DOHH2 (cell line): ENCODE results near the gene HDGFL1.

ENCODE experiments used
- H3F3A ChIP-seq: fragments of 200-600 bp; sonication (generic), shearing (Covaris generic); 2 replicates; pipeline ENCODE4 v1.6.0; 2016; ENCODE audit warnings: antibody characterized with exemption, mild to moderate bottlenecking; ENCODE audit not compliant: control insufficient read depth, insufficient read depth
- H3K27ac ChIP-seq: fragments of 200-600 bp; sonication (generic); 2 replicates; pipeline ENCODE4 v1.5.1; 2014; ENCODE audit warnings: low read depth, mild to moderate bottlenecking, low read length, moderate library complexity
- H3K27me3 ChIP-seq: fragments of 200-600 bp; sonication (generic); 2 replicates; pipeline ENCODE4 v1.6.1; 2014; ENCODE audit warnings: mild to moderate bottlenecking, low read length, mixed read lengths; ENCODE audit not compliant: control insufficient read depth
- H3K36me3 ChIP-seq: fragments of 200-600 bp; sonication (generic); 2 replicates; pipeline ENCODE4 v1.6.1; 2014; ENCODE audit warnings: mild to moderate bottlenecking, low read length, moderate library complexity, mixed read lengths; ENCODE audit not compliant: control insufficient read depth
- H3K4me1 ChIP-seq: fragments of 200-600 bp; sonication (generic); 2 replicates; pipeline ENCODE4 v1.6.1; 2014; ENCODE audit warnings: mild to moderate bottlenecking, low read length, mixed read lengths; ENCODE audit not compliant: control insufficient read depth
- H3K4me2 ChIP-seq: fragments of 200-600 bp; sonication (generic); 2 replicates; pipeline ENCODE4 v1.6.0; 2014; ENCODE audit warnings: mild to moderate bottlenecking, low read length, moderate library complexity
- H3K4me3 ChIP-seq: fragments of 200-600 bp; sonication (generic); 2 replicates; pipeline ENCODE4 v1.5.1; 2014; ENCODE audit warnings: mild to moderate bottlenecking, low read length, mixed read lengths
- H3K79me2 ChIP-seq: fragments of 200-600 bp; sonication (generic); 2 replicates; pipeline ENCODE4 v1.6.1; 2014; ENCODE audit warnings: mild to moderate bottlenecking, low read length, mixed read lengths; ENCODE audit not compliant: control insufficient read depth
- H3K9me2 ChIP-seq: fragments of 200-600 bp; sonication (generic); replicated peaks from 2 replicates; pipeline ENCODE4 v1.6.1; 2014; ENCODE audit warnings: mild to moderate bottlenecking, low read length, mixed read lengths; ENCODE audit not compliant: control insufficient read depth
- H3K9me3 ChIP-seq: fragments of 200-600 bp; sonication (generic); 2 replicates; pipeline ENCODE4 v1.6.1; 2014; ENCODE audit warnings: antibody characterized with exemption, low read length, mixed read lengths; ENCODE audit not compliant: control insufficient read depth, insufficient read depth
- H4K20me1 ChIP-seq: fragments of 200-600 bp; sonication (generic); 2 replicates; pipeline ENCODE4 v1.6.0; 2014; ENCODE audit warnings: low read depth, mild to moderate bottlenecking, antibody characterized with exemption, low read length, moderate library complexity; ENCODE audit not compliant: control insufficient read depth, insufficient read depth
- CTCF ChIP-seq: fragments of 200-600 bp; sonication (generic); IDR thresholded peaks from one replicate; pipeline ENCODE4 v1.5.1; 2014; ENCODE audit warnings: antibody characterized with exemption, mild to moderate bottlenecking, low read depth, low read length; ENCODE audit not compliant: poor library complexity, severe bottlenecking
- EZH2phosphoT487 ChIP-seq: fragments of 200-600 bp; sonication (generic); IDR thresholded peaks from 2 replicates; pipeline ENCODE4 v1.6.1; 2017; ENCODE audit warnings: borderline replicate concordance, mild to moderate bottlenecking, antibody characterized with exemption, low read length, moderate library complexity, mixed read lengths

HDGFL1 gene

GRCh38 chr6:22598339-22598738 is 29.0 kb downstream of the HDGFL1 start:
- Histone ChIP-seq H3K27me3 (no peaks in the 10 kb centered on the region), H3K79me2 (no peaks in the 10 kb centered on the region), H3K4me3 (no peak overlapping the region), H3K4me2 (no peak overlapping the region), H3K36me3 (no peaks in the 10 kb centered on the region), H3K9me3 (no peaks in the 10 kb centered on the region), H3F3A (no peaks in the 10 kb centered on the region), H3K9me2 (no peaks in the 10 kb centered on the region), H3K27ac (no peak overlapping the region), H4K20me1 (no peaks in the 10 kb centered on the region), H3K4me1 (no peaks in the 10 kb centered on the region)
- TF ChIP-seq CTCF (no peak), EZH2phosphoT487 (no peak)

- Histone ChIP-seq H3K4me3 (no peak overlapping the region), H3K79me2 (no peaks in the 10 kb centered on the region), H3K4me1 (no peaks in the 10 kb centered on the region), H4K20me1 (no peaks in the 10 kb centered on the region), H3K9me2 (no peaks in the 10 kb centered on the region), H3K4me2 (no peak overlapping the region), H3K36me3 (no peaks in the 10 kb centered on the region), H3K27ac (no peak overlapping the region), H3K27me3 (no peaks in the 10 kb centered on the region), H3F3A (no peaks in the 10 kb centered on the region), H3K9me3 (no peaks in the 10 kb centered on the region)
- no peak for TF ChIP-seq EZH2phosphoT487
- TF ChIP-seq CTCF = no peak
Measured at GRCh38 chr6:22600059-22600458, 30.7 kb downstream of the HDGFL1 start.

GRCh38 chr6:22601984-22602383 is 32.6 kb downstream of the HDGFL1 start:
- Histone ChIP-seq H3K36me3 (no peaks in the 10 kb centered on the region), H4K20me1 (no peaks in the 10 kb centered on the region), H3K27me3 (no peaks in the 10 kb centered on the region), H3K4me2 (no peak overlapping the region), H3K9me3 (no peaks in the 10 kb centered on the region), H3F3A (no peaks in the 10 kb centered on the region), H3K27ac (no peak overlapping the region), H3K79me2 (no peaks in the 10 kb centered on the region), H3K4me1 (no peaks in the 10 kb centered on the region), H3K9me2 (no peaks in the 10 kb centered on the region), H3K4me3 (no peak overlapping the region)
- TF ChIP-seq CTCF (no peak), EZH2phosphoT487 (no peak)

- Histone ChIP-seq H3K4me3 (no peak overlapping the region), H3K4me1 (no peaks in the 10 kb centered on the region), H3K9me3 (no peaks in the 10 kb centered on the region), H3K4me2 (no peak overlapping the region), H3K36me3 (no peaks in the 10 kb centered on the region), H3F3A (no peaks in the 10 kb centered on the region), H4K20me1 (no peaks in the 10 kb centered on the region), H3K79me2 (no peaks in the 10 kb centered on the region), H3K27me3 (no peaks in the 10 kb centered on the region), H3K9me2 (no peaks in the 10 kb centered on the region), H3K27ac (no peak overlapping the region)
- TF ChIP-seq CTCF = no peak
- TF ChIP-seq EZH2phosphoT487 = no peak
Measured at GRCh38 chr6:22605736-22606135, 36.4 kb downstream of the HDGFL1 start.
